Astrocyte (in vitro differentiated cells and primary cell): Measurements from ENCODE around the gene ZMYND11. TPM values are rescaled to one million over a fixed set of nuclear protein-coding genes. Genes with fewer than 3 reads are reported as not detected.

Experiments
- DNase-seq: peaks from one replicate; pipeline ENCODE4 v3.0.0-alpha.2; 2010; ENCODE audit warnings: low read depth
- FAIRE-seq: peaks from 2 replicates; lab custom pipeline; 2011; peaks lifted over from hg19 to GRCh38; lab: Jason Lieb, UNC
- H2AFZ ChIP-seq: 2 replicates; pipeline ENCODE4 v1.6.0; 2012; ENCODE audit warnings: low read depth, low read length, inconsistent platforms
- H3K27ac ChIP-seq: 2 replicates; pipeline ENCODE4 v1.5.1; 2011; ENCODE audit warnings: low read depth, low read length, inconsistent platforms
- H3K27me3 ChIP-seq: 2 replicates; pipeline ENCODE4 v1.6.0; 2011; ENCODE audit warnings: low read length, inconsistent platforms; ENCODE audit not compliant: insufficient read depth
- H3K36me3 ChIP-seq: 2 replicates; pipeline ENCODE4 v1.5.1; 2011; ENCODE audit warnings: low read length, inconsistent platforms; ENCODE audit not compliant: insufficient read depth
- H3K4me1 ChIP-seq: 2 replicates; pipeline ENCODE4 v1.5.1; 2011; ENCODE audit warnings: low read length, inconsistent platforms; ENCODE audit not compliant: insufficient read depth
- H3K4me2 ChIP-seq: 2 replicates; pipeline ENCODE4 v1.6.0; 2012; ENCODE audit warnings: low read length, inconsistent platforms
- H3K4me3 ChIP-seq: 2 replicates; pipeline ENCODE4 v1.5.1; 2011; ENCODE audit warnings: low read depth, mild to moderate bottlenecking, low read length, inconsistent platforms; ENCODE audit not compliant: insufficient read depth
- H3K79me2 ChIP-seq: 2 replicates; pipeline ENCODE4 v1.6.0; 2012; ENCODE audit warnings: mild to moderate bottlenecking, low read length, inconsistent platforms; ENCODE audit not compliant: insufficient read depth
- H3K9ac ChIP-seq: 2 replicates; pipeline ENCODE4 v1.6.0; 2012; ENCODE audit warnings: mild to moderate bottlenecking, low read length, inconsistent platforms
- H3K9me3 ChIP-seq: 2 replicates; pipeline ENCODE4 v1.5.1; 2012; ENCODE audit warnings: low read depth, mild to moderate bottlenecking, low read length, inconsistent platforms; ENCODE audit not compliant: insufficient read depth
- H4K20me1 ChIP-seq: 2 replicates; pipeline ENCODE4 v1.6.0; 2012; ENCODE audit warnings: low read length, inconsistent platforms; ENCODE audit not compliant: insufficient read depth
- H3K27ac Mint-ChIP-seq: one replicate; pipeline ENCODE4 v1.8.0; 2021; ENCODE audit warnings: mild to moderate bottlenecking, mixed read lengths; ENCODE audit not compliant: unreplicated experiment
- H3K27me3 Mint-ChIP-seq: one replicate; pipeline ENCODE4 v1.8.0; 2021; ENCODE audit warnings: low read depth, mixed read lengths; ENCODE audit not compliant: unreplicated experiment
- H3K36me3 Mint-ChIP-seq: one replicate; pipeline ENCODE4 v1.8.0; 2021; ENCODE audit warnings: low read depth, mixed read lengths; ENCODE audit not compliant: unreplicated experiment
- H3K4me1 Mint-ChIP-seq: one replicate; pipeline ENCODE4 v1.8.0; 2021; ENCODE audit warnings: low read depth, mixed read lengths; ENCODE audit not compliant: unreplicated experiment
- H3K4me3 Mint-ChIP-seq: one replicate; pipeline ENCODE4 v1.8.0; 2021; ENCODE audit warnings: mild to moderate bottlenecking, moderate library complexity, mixed read lengths; ENCODE audit not compliant: unreplicated experiment
- H3K9me3 Mint-ChIP-seq: one replicate; pipeline ENCODE4 v1.8.0; 2021; ENCODE audit warnings: mild to moderate bottlenecking, mixed read lengths; ENCODE audit not compliant: unreplicated experiment
- CTCF ChIP-seq: IDR thresholded peaks from 2 replicates; pipeline ENCODE4 v1.5.1; 2011; ENCODE audit warnings: low read depth, mild to moderate bottlenecking, inconsistent platforms, low read length, moderate library complexity; ENCODE audit not compliant: insufficient read depth
- EZH2 ChIP-seq: IDR thresholded peaks from 2 replicates; pipeline ENCODE4 v1.6.1; 2012; ENCODE audit warnings: mild to moderate bottlenecking, low read length, inconsistent platforms; ENCODE audit not compliant: insufficient read depth
- total RNA-seq: library from RNA; stranded (reverse); gene quantifications from 2 replicates; pipeline ENCODE4 v1.2.1, GENCODE V29; 2021

ZMYND11 gene
- total RNA-seq, 1 donor from 2014 or later = 37.9 TPM

GRCh38 chr10:283140-283479 lies 147.9 kb downstream of the ZMYND11 start:
- H3K27me3 Mint-ChIP-seq = no peaks in the 10 kb centered on the region
- no peaks in the 10 kb centered on the region for H3K27me3 ChIP-seq
- H3K4me2 ChIP-seq = no peak overlapping the region
- no peaks in the 10 kb centered on the region for H4K20me1 ChIP-seq
- H3K27ac ChIP-seq = no peak overlapping the region
- no peak overlapping the region for H3K4me3 ChIP-seq
- peaks cover 46% of the 10 kb centered on the region for H3K36me3 Mint-ChIP-seq
- TF ChIP-seq EZH2 = no peak
- TF ChIP-seq CTCF = no peak
- H3K9ac ChIP-seq = no peak overlapping the region
- DNase-seq = no peak
- no peak overlapping the region for H3K4me3 Mint-ChIP-seq
- no peak overlapping the region for H3K27ac Mint-ChIP-seq
- no peak overlapping the region for H2AFZ ChIP-seq
- FAIRE-seq = no peak
- no peaks in the 10 kb centered on the region for H3K9me3 Mint-ChIP-seq
- H3K36me3 ChIP-seq = peaks cover 20% of the 10 kb centered on the region
- H3K4me1 ChIP-seq = peaks cover 10% of the 10 kb centered on the region
- H3K79me2 ChIP-seq = no peaks in the 10 kb centered on the region
- H3K9me3 ChIP-seq = no peaks in the 10 kb centered on the region
- H3K4me1 Mint-ChIP-seq = no peaks in the 10 kb centered on the region

- Histone ChIP-seq H3K27ac (no peak overlapping the region), H3K36me3 (peaks cover 19% of the 10 kb centered on the region), H3K9me3 (no peaks in the 10 kb centered on the region), H3K79me2 (no peaks in the 10 kb centered on the region), H2AFZ (no peak overlapping the region), H3K4me3 (no peak overlapping the region), H3K27me3 (no peaks in the 10 kb centered on the region), H4K20me1 (no peaks in the 10 kb centered on the region), H3K9ac (no peak overlapping the region), H3K4me2 (no peak overlapping the region), H3K4me1 (peaks cover 10% of the 10 kb centered on the region)
- no peak for DNase-seq
- Mint-ChIP-seq H3K4me3 (no peak overlapping the region), H3K4me1 (no peaks in the 10 kb centered on the region), H3K36me3 (peaks cover 54% of the 10 kb centered on the region), H3K9me3 (no peaks in the 10 kb centered on the region), H3K27ac (no peak overlapping the region), H3K27me3 (no peaks in the 10 kb centered on the region)
- TF ChIP-seq CTCF = no peak
- no peak for TF ChIP-seq EZH2
- no peak for FAIRE-seq
These were observed 148.7 kb downstream of the ZMYND11 start for GRCh38 chr10:283916-284356.

DNA sequence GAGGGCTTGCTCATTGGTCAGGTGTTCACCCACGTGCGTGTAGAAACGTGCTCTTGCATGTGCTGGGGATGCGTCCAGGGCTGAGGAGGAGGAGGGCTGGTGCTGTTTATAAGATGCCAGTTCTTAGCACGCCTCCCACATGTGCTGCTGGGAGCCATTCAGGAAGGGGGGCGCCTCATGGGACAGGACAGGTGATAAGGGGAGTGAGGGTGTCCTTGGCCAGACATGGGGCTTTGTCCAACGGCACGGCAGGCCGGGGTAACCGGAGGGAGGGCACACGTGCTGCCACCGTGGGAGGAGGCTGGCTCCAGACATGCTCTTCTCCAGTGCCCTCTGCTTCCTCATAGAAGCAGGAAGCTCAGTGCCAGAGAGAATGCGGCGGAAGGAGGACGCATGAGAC lies 150.0 kb downstream of the ZMYND11 start:
- H4K20me1 ChIP-seq = no peaks in the 10 kb centered on the region
- Mint-ChIP-seq H3K4me3 (no peak overlapping the region), H3K27ac (no peak overlapping the region), H3K9me3 (no peaks in the 10 kb centered on the region), H3K36me3 (peaks cover 55% of the 10 kb centered on the region), H3K4me1 (no peaks in the 10 kb centered on the region), H3K27me3 (no peaks in the 10 kb centered on the region)
- H3K27ac ChIP-seq = no peak overlapping the region
- FAIRE-seq (no peak), DNase-seq (no peak)
- no peak overlapping the region for H3K4me2 ChIP-seq
- no peak overlapping the region for H3K9ac ChIP-seq
- no peak for TF ChIP-seq CTCF
- TF ChIP-seq EZH2 = no peak
- H3K4me1 ChIP-seq = peaks cover 10% of the 10 kb centered on the region
- H2AFZ ChIP-seq = no peak overlapping the region
- H3K27me3 ChIP-seq = no peaks in the 10 kb centered on the region
- H3K79me2 ChIP-seq = no peaks in the 10 kb centered on the region
- no peak overlapping the region for H3K4me3 ChIP-seq
- peaks cover 20% of the 10 kb centered on the region for H3K36me3 ChIP-seq
- H3K9me3 ChIP-seq = no peaks in the 10 kb centered on the region
